Measurements from ENCODE around the gene ANAPC7.
"Not testable (repeated sequence)": the region's sequence is repeated elsewhere in the genome, so short reads cannot be mapped to it uniquely, and the experiment has no call there.

Gene ANAPC7

GRCh38 chr12:110348431-110349059 is 55.0 kb downstream of the ANAPC7 start:
- no peak for DNase-seq (ENCODE audit: low read depth)

GRCh38 chr12:110347767-110348166 is 55.7 kb downstream of the ANAPC7 start:
- DNase-seq (ENCODE audit: low read depth) = no peak

GRCh38 chr12:110345963-110346362 is 57.5 kb downstream of the ANAPC7 start:
- no peak for DNase-seq (ENCODE audit: low read depth)

- no peak for DNase-seq (ENCODE audit: low read depth)
Measured at GRCh38 chr12:110345176-110345661, 58.3 kb downstream of the ANAPC7 start.

GRCh38 chr12:110344657-110345056 is 58.9 kb downstream of the ANAPC7 start:
- no peak for DNase-seq (ENCODE audit: low read depth)

GRCh38 chr12:110343736-110344555 is 59.6 kb downstream of the ANAPC7 start:
- no peak for DNase-seq (ENCODE audit: low read depth)

- no peak for DNase-seq (ENCODE audit: low read depth)
Measured at GRCh38 chr12:110343114-110343513, 60.4 kb downstream of the ANAPC7 start.

GRCh38 chr12:110342157-110342556 is 61.4 kb downstream of the ANAPC7 start:
- DNase-seq (ENCODE audit: low read depth) = no peak

- DNase-seq (ENCODE audit: low read depth) = no peak
Measured at GRCh38 chr12:110340706-110341105, 62.8 kb downstream of the ANAPC7 start.

GRCh38 chr12:110340261-110340660 is 63.2 kb downstream of the ANAPC7 start:
- not testable (repeated sequence) for DNase-seq (ENCODE audit: low read depth)

GRCh38 chr12:110339184-110339952 is 64.1 kb downstream of the ANAPC7 start:
- DNase-seq (ENCODE audit: low read depth) = no peak

GRCh38 chr12:110338754-110339153 is 64.8 kb downstream of the ANAPC7 start:
- no peak for DNase-seq (ENCODE audit: low read depth)

GRCh38 chr12:110337912-110338710 is 65.4 kb downstream of the ANAPC7 start:
- no peak for DNase-seq (ENCODE audit: low read depth)

- no peak for DNase-seq (ENCODE audit: low read depth)
Measured at GRCh38 chr12:110335481-110336045, 67.9 kb downstream of the ANAPC7 start.

GRCh38 chr12:110333201-110333600 is 70.3 kb downstream of the ANAPC7 start:
- no peak for DNase-seq (ENCODE audit: low read depth)

GRCh38 chr12:110330544-110330943 is 73.0 kb downstream of the ANAPC7 start:
- no peak for DNase-seq (ENCODE audit: low read depth)

GRCh38 chr12:110330124-110330523 is 73.4 kb downstream of the ANAPC7 start:
- DNase-seq (ENCODE audit: low read depth) = no peak

GRCh38 chr12:110329710-110330109 is 73.8 kb downstream of the ANAPC7 start:
- no peak for DNase-seq (ENCODE audit: low read depth)
